GM19239 (cell line): ENCODE results near the gene JPH4.
A peak's percentile ranks its signal among the peaks of the same experiment; 100 is the strongest.
"Not testable (repeated sequence)": the region's sequence is repeated elsewhere in the genome, so short reads cannot be mapped to it uniquely, and the experiment has no call there.

ENCODE experiments used
- DNase-seq: peaks from one replicate; pipeline ENCODE4 v3.0.0; 2011; ENCODE audit warnings: low spot score; ENCODE audit not compliant: insufficient read length
- FAIRE-seq: peaks from 2 replicates; lab custom pipeline; 2011; peaks lifted over from hg19 to GRCh38; lab: Jason Lieb, UNC

The JPH4 gene

DNA sequence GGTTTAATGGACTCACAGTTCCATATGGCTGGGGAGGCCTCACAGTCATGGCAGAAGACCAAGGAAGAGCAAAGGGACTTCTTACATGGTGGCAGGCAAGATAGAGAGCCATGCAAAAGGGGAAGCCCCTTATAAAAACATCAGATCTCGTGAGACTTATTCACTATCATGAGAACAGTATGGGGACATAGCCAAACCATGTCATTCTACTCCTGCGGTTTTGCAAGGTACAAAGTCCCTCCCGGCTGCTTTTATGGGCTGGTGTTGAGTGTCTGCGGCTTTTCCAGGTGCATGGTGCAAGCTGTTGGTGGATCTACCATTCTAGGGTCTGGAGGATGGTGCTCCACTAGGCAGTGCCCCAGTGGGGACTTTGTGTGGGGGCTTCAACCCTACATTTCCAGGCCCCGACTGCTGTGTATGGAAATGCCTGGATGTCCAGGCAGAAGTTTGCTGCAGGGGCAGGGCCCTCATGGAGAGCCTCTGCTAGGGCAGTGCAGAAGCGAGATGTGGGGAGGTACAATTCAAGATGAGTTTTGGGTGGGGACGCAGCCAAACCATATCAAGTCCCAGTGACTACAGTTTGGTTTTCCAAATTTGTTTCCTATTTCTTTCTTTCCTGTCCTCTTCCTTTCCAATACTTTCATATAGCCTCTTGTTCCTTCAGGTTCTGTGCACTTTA is 31.0 kb upstream of the JPH4 start:
- not testable (repeated sequence) for FAIRE-seq

DNA sequence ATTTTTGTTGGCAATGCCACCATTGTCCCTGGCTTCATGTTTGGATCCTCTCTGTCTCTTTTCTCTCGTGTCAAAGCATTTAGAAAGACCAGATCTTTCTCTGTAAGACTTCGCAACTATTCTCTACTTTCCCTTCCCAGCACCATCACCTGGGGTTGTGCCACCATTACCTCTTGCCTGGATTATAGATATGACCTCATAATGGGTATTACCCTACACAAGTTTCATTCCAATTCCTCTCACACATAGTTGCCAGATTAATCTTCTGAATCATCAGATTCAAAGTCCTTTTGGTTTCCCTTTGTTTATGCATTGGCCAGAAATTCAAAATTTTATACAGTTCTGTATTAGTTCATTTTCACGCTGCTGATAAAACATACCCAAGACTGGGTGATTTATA is 30.4 kb upstream of the JPH4 start:
- FAIRE-seq (no peak), DNase-seq (no peak)

More for the DNA sequence above, 31.0 kb upstream of the JPH4 start:
- not testable (repeated sequence) for DNase-seq

DNA sequence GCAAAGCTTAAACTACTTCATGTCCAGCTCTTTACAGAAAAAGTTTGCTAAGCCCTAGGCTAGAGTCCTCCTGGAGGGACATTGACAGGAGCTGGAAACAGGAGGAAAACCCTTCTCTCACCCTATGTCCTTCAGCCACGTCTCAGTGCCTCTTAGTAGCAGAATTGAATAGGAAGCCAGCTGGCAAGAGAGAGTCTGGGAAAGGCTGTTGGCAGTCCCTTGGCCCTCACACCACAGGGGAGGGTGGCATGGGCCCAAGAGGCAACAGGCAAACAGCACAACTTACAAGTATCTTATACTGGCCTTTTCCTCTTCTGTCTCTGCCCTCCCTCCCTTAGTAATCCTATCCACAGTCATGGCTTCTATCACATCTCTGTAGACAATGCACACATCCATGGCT is 29.9 kb upstream of the JPH4 start:
- FAIRE-seq (no peak), DNase-seq (no peak)

DNA sequence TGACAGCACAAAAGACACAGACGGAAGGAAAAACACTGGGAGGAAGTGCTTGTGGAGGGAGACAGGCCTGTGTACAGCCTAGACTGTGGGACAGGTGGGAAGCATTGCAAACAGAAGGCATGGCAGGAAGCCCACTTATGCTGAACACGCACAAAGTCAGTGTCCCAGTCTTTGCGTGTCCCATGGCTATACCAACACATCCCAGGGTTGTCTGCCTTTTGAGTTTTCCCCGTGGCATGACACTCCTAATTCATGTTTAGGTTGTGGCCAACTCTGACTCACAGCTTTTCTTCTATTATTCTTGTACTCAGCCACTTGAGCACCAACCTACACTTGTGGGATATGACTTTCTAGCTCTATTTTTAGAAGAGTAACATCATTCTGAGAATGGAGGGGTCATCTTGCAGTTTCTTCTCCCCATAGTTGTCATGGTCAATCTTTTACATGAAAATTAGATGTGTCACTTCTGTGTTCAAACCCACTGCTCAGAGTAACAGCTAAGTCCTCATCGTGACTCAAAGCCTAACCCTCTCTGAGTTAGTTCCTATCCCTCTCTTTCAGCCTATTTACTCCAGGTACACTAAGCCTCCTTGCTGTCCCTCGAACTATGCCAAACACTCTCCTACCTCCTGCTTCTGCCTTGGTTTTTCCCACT is 27.5 kb upstream of the JPH4 start:
- DNase-seq (peak; percentile 41), FAIRE-seq (peak; percentile 86)

DNA sequence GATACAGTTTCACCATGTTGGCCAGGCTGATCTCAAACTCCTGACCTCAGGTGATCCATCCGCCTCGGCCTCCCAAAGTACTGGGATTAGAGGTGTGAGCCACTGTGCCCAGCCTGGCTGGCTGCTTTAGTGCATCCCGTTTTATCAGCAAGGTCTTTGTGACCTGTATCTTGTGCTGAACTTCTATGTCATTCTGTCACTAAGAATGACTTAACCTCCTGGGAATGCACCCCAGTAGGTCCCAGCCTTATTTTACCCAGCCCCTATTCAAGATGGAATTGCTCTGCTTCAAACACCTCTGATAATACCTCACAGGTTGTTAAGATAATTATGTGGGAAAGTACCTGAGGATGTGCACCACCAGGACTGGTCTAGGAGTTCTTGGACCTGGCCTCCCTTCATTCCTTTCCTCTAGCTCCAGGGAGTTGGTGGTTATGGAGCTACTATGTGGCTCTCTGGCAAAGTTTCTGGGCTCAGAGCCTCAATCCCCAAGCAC is 26.1 kb upstream of the JPH4 start:
- DNase-seq: no peak

DNA sequence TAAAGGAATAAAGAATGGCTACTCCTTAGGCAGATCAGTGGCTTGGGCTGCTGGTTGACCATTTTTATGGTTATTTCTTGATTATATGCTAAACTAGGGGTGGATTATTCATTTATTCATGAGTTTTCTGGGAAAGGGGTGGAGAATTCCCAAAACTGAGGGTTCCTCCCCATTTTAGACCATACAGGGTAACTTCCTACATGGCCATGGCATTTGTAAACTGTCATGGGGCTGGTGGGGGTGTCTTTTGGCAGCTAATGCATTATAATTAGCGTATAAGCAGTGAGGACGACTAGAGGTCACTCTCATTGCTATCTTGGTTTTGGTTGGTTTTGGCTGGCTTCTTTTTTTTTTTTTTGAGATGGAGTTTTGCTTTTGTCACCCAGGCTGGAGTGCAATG is 25.6 kb upstream of the JPH4 start:
- DNase-seq: no peak
- FAIRE-seq: no peak

More for the DNA sequence above, 26.1 kb upstream of the JPH4 start:
- FAIRE-seq: no peak

DNA sequence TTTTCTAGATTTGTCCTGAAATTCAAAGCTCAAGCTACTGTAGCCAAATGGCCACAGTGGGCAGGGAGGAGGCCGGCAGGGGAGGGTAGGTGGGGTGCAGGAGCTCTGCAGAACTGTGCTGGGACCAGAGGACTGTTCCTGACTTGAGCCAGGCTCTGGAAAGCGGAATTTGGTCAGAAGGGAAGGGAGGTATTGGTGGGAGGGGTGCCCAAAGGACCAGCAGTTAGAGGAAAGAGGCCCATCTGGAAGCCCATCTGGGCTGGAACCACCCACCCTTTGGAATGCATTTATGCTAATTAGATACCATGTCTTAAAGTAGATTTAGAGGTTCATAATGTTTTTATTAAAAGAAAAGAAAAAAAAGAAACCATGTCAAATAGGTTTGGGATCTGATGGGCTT is 24.5 kb upstream of the JPH4 start:
- DNase-seq (no peak), FAIRE-seq (no peak)

DNA sequence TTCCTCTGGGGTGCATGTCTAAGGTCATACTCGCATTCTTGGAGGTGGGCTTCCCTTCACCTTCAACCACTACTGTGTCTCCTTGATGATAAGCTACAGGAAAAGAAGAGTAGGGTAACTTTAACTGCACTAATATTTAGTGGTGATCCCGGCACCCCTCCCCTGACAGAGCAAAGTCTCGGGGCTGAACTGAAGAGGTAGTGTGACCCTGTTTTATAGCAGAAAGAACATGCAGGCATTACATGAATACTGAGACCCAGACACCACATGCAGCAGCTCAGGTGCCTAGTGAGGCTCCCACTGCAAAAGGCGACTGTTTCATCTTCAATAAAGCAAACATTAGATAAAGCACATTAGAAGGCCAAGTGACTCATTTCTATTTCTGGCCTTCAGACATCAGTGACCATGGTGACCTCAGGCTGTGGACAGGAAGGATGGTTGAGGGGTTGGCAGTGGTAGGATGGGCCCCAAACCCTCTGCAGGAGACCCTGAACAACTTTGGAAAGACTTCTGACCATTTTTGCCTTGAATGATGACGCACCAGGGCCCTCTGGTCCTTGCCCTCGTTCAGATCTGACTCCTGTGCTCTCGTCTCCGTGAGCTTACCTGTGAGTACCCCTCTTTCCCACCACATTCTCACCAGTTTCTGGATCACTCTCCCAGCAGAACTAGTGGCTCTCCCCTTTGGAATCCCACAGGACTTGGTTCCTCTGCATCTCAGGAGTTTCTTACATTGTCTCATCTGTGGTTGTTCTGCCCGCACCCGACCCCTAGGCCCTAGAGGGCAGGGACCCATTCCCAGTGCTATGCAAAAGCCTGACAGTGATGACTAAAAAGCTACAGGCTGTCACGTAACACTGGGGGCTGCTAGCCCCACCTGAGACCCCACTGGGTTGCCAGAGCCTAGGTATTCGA is 23.8 kb upstream of the JPH4 start:
- no peak for FAIRE-seq

DNA sequence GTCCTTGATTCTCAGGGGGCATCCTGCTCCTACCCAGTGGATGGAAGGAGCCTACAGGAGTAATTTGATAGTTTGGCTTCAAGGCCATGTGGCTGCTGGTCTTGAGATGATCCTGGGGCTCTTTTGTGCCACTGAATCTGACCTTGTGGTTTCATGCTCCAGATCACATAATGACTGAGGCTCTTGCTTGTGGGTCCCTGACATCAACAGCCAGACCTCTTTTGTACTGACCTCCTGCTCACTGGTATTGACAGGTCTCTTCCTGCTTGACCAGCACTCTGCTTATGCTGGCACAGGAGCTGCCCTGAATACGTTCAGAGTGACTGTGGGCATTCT is 23.2 kb upstream of the JPH4 start:
- DNase-seq: no peak
- peak; percentile 11 for FAIRE-seq

More for the DNA sequence above, 23.8 kb upstream of the JPH4 start:
- no peak for DNase-seq

DNA sequence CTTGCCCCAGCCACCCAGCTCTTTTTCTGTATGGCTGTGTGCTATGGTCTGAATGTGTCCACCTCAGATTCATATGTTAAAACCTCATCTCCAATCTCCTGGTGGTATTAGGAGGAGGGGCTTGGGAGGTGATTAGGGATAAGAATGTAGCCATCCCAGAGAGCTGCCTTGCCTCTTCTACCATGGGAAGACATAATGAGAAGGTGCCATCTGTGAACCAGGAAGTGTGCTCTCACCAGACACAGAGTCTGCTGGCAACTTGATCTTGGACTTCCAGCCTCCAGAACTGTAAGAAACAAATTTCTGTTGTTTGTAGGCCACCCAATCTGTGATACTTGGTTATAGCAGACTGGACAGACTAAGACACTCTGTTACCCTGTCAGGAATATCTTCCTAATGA is 22.8 kb upstream of the JPH4 start:
- FAIRE-seq: no peak
- DNase-seq: no peak

DNA sequence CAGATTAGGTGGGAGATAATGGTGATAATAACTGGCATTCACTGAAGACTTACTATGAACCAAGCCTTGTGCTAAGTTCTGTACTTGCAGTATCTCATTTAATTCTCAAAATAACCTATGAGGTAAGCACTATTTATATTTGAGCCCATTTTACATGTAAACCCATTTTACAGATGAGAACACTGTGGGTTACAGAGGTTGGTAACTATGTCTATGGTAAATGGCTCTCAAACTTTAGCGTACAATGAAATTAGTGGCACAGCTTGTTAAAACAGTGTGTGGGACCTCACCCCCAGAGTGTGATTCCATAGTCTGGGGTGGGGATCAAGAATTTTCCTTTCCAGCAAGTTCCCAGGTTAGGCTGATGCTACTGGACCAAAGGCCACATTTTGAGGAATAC is 22.2 kb upstream of the JPH4 start:
- FAIRE-seq (no peak), DNase-seq (no peak)

DNA sequence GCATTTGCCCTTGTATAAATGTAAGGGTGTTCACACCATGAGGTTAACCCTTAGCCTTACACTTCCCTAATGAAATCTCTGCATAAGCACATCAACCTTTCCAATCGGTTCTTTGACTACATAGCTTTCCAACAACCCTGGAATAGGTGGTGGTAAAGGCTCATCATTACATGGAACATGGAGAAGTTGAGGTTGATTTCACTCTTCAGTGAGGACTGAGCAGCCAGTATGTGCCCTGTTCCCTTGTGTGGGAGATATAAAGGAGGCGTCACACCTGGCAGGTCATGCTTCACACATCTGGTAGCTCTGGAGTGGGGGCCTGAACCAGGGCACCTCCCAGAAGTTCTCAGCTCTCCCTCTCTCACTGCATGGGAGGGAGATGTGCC is 21.7 kb upstream of the JPH4 start:
- FAIRE-seq: no peak

DNA sequence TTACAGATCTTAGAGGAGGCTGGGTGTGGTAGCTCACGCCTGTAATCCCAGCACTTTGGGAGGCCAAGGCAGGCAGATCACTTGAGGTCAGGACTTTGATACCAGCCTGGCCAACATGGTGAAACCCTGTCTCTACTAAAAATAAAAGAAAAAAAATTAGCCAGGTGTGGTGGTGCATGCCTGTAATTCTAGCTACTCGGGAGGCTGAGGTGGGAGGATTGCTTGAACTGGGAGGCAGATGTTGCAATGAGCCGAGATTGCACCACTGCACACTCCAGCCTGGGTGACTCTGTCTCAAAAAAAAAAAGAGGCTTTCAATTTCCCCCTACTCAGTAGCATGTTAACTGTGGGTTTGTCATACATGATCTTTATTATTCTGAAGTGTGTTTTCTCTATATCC is 15.6 kb upstream of the JPH4 start:
- not testable (repeated sequence) for DNase-seq, FAIRE-seq

More for the DNA sequence above, 21.7 kb upstream of the JPH4 start:
- DNase-seq: no peak

DNA sequence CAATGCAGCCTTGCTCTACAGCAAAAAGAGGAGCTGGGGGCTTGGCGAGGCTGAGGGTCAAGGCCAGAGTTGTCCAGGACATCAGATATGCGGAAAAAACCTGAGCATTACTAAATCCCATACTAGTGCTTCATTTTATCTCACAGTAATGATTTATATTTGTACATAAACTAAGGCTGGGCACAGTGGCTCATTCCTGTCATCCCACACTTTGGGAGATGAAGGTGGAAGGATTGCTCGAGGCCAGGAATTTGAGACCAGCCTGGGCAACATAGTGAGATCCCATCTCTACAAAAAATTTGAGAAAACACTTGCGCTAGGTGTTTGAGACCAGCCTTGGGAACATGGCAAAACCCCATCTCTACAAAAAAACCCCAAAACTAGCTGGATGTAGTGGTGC is 11.6 kb upstream of the JPH4 start:
- DNase-seq (no peak), FAIRE-seq (no peak)

DNA sequence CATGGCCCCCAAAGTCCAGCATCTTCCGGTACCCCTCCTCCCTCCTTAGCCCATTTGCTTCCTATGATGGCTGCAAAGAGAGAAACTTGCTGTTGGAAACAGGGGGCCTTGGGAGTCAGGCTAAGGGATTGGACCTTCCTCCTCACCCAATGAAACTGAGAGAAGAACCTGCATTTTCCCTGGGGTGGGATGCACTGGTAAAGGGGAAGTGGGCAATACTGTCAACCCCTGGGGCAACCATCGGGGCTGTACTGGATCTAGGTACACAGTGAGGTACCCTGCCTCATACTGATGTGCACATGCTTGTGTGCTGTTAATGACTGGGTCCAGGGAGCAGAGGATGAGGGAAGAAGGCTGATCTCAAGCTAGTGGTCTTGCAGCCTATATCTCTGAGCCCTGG is 11.0 kb upstream of the JPH4 start:
- DNase-seq: no peak
- no peak for FAIRE-seq

DNA sequence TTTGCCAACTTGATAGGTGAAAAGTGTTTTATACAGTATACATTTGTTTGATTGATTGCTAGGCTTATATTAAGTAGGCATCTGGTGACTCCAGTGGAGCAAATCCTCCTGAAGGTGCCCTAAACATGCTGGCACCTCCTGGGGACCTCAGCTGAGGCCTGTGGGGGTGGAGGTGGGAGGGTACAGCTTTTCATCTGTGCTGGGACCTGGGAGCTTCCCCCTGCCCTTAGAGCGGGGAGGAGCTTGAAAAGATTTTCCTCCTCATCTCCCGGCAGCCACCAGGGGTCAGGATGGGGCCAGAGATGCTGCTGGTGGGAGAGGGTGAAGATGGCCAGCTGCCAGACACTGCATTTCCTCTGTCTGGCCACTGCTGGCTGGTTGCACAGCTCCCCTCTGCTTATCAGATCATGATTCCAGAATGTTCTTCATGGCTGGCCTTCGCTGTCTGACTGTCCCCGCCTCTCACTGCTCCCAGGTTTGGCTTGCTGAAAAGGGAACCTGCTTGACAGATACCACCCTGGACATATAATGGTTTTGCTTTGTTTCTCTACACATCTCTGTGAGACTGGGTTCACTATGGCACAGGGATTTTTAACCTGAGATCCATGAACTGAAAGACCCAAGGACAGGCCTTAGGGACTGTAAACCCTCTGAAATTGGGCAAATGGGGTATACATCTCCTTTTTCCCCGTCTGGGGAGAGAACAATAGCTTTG is 10.5 kb upstream of the JPH4 start:
- FAIRE-seq (peak; percentile 91), DNase-seq (peak; percentile 95)

DNA sequence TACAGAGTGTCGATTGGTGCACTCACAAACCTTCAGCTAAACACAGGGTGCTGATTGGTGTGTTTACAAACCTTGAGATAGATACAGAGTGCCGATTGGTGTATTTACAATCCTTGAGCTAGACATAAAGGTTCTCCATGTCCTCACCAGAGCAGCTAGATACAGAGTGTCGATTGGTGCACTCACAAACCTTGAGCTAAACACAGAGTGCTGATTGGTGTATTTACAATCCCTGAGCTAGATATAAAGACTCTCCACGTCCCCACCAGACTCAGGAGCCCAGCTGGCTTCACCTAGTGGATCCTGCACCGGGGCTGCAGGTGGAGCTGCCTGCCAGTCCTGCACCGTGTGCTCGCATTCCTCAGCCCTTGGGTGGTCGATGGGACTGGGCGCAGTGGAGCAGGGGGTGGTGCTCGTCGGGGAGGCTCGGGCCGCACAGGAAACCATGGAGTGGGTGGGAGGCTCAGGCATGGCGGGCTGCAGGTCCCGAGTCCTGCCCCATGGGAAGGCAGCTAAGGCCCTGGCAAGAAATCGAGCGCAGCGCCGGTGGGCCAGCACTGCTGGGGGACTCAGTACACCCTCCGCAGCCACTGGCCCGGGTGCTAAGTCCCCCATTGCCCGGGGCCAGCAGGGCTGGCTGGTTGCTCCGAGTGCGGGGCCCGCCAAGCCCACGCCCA is 6.1 kb upstream of the JPH4 start:
- FAIRE-seq, DNase-seq: not testable (repeated sequence)

DNA sequence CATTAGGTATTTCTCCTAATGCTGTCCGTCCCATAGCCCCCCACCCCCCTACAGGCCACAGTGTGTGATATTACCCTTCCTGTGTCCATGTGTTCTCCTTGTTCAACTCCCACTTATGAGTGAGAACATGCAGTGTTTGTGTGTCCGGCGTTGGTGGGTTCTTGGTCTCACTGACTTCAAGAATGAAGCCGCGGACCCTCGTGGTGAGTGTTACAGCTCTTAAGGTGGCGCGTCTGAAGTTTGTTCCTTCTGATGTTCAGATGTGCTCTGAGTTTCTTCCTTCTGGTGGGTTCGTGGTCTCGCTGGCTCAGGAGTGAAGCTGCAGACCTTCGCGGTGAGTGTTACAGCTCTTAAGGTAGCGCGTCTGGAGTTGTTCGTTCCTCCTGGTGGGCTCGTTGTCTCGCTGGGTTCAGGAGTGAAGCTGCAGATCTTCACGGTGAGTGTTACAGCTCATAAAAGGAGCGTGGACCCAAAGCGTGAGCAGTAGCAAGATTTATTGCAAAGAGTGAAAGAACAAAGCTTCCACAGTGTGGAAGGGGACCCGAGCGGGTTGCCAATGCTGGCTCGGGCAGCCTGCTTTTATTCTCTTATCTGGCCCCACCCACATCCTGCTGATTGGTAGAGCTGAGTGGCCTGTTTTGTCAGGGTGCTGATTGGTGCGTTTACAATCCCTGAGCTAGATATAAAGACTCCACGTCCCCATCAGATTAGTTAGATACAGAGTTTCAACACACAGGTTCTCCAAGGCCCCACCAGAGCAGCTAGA is 5.4 kb upstream of the JPH4 start:
- FAIRE-seq, DNase-seq: not testable (repeated sequence)
